Tibial nerve (tissue), 3 donors: Measurements from ENCODE around the gene NXPE1.

Experiments used
- POLR2A ChIP-seq, 2 donors: fragments of 450-650 bp; IDR thresholded peaks; one replicate each; pipeline ENCODE4 v1.6.1; 2017; ENCODE audit warnings: antibody characterized with exemption in 2 of 2, mild to moderate bottlenecking in 2 of 2, moderate library complexity in 2 of 2
- TF ChIP-seq, protein P1 (sequence below), 5 experiments: fragments of 200-600 bp in 3 of 5; fragments of 450-650 bp in 2 of 5; sonication (generic) in 3 of 5; IDR thresholded peaks; one replicate each; pipeline ENCODE4 v1.5.1; 2016 to 2019; ENCODE audit warnings: antibody characterized with exemption in 5 of 5, mild to moderate bottlenecking in 3 of 5, moderate library complexity in 2 of 5

DNA sequence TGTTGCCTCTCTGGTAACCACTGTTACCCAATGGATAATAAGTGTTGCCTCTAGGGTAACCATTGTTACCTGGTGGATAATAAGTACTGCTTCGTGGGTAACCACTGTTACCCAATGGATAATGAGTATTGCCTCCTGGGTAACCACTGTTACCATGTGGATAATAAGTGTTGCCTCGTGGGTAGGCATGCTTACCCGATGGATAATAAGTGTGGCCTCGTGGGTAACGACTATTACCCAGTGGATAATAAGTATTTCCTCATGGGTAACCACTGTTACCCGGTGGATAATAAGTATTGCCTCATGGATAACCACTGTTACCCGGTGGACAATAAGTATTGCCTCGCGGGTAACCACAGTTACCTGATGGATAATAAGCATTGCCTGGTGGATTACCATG is 49.7 kb upstream of the NXPE1 start:
- TF ChIP-seq, protein P1, sequence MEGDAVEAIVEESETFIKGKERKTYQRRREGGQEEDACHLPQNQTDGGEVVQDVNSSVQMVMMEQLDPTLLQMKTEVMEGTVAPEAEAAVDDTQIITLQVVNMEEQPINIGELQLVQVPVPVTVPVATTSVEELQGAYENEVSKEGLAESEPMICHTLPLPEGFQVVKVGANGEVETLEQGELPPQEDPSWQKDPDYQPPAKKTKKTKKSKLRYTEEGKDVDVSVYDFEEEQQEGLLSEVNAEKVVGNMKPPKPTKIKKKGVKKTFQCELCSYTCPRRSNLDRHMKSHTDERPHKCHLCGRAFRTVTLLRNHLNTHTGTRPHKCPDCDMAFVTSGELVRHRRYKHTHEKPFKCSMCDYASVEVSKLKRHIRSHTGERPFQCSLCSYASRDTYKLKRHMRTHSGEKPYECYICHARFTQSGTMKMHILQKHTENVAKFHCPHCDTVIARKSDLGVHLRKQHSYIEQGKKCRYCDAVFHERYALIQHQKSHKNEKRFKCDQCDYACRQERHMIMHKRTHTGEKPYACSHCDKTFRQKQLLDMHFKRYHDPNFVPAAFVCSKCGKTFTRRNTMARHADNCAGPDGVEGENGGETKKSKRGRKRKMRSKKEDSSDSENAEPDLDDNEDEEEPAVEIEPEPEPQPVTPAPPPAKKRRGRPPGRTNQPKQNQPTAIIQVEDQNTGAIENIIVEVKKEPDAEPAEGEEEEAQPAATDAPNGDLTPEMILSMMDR (IDR thresholded peaks at IDR 0.05) = no peak
- no peak for TF ChIP-seq POLR2A (IDR thresholded peaks at IDR 0.05)
